K562 (cell line): ENCODE data around the gene ZFYVE19. TPM values are rescaled to one million over a fixed set of nuclear protein-coding genes. Genes with fewer than 3 reads are reported as not detected.

Experiments used
- ATAC-seq: fragments of 200-7000 bp; cut with Tn5 transposase; 3 replicates; pipeline ENCODE4 v1.9.1; 2020; ENCODE audit warnings: moderate library complexity
- BruUV-seq: library from RNA; stranded (reverse); fragments of 400-500 nt; replicated peaks from 2 replicates; lab custom pipeline; 2021; lab: Mats Ljungman, UMichigan
- CTCF ChIA-PET: fragments of 300-600 bp; formaldehyde crosslinking; extraction: SDS; loops from one replicate; lab custom pipeline; 2021; ENCODE audit warnings: low intra/inter-chr PET ratio; lab: Yijun Ruan, JAX
- POLR2A ChIA-PET: fragments of 300-600, 350-650 bp; sonication (Branson Sonifier 250); formaldehyde crosslinking; extraction: SDS; loops from one replicate; lab custom pipeline; 2021; ENCODE audit warnings: antibody characterized with exemption, inconsistent platforms; lab: Yijun Ruan, JAX
- DNase-seq, 4 experiments: peaks; one replicate each; pipeline versions ENCODE4 v3.0.0 to v3.0.0-alpha.2; 2011 to 2018; ENCODE audit warnings: low spot score in 3 of 4, mixed read lengths in 3 of 4; ENCODE audit errors: extremely low read depth in 1 of 4
- FAIRE-seq: peaks from 2 replicates; lab custom pipeline; 2011; peaks lifted over from hg19 to GRCh38; lab: Jason Lieb, UNC
- H2AFZ ChIP-seq: 2 replicates; pipeline ENCODE4 v1.6.0; 2011; ENCODE audit warnings: low read depth, low read length, control low read depth, inconsistent platforms
- H3K27ac ChIP-seq: fragments of 200-600 bp; 3 replicates; pipeline ENCODE4 v1.8.0; 2011; ENCODE audit warnings: low read depth, mild to moderate bottlenecking, control low read depth, inconsistent platforms, low read length, moderate library complexity, mixed read lengths; ENCODE audit errors: extremely low read depth
- H3K27me3 ChIP-seq, 2 experiments: fragments of 300-600 bp in 1 of 2; 2 replicates in 1 of 2; 3 replicates in 1 of 2; pipeline versions ENCODE4 v1.6.0 to v1.8.0; 2011; ENCODE audit warnings: inconsistent platforms in 2 of 2, low read length in 2 of 2, mild to moderate bottlenecking in 1 of 2, mixed read lengths in 1 of 2, moderate library complexity in 1 of 2; ENCODE audit not compliant: control insufficient read depth in 2 of 2, insufficient read depth in 2 of 2
- H3K36me3 ChIP-seq: fragments of 300-600 bp; 3 replicates; pipeline ENCODE4 v1.8.0; 2011; ENCODE audit warnings: mild to moderate bottlenecking, low read length, inconsistent platforms; ENCODE audit not compliant: control insufficient read depth, insufficient read depth
- H3K4me1 ChIP-seq, 2 experiments: fragments of 200-600 bp in 1 of 2; replicated peaks in 1 of 2; 2 replicates in 1 of 2; 3 replicates in 1 of 2; pipeline versions ENCODE4 v1.5.1 to v1.8.0; 2011; ENCODE audit warnings: inconsistent platforms in 2 of 2, low read length in 2 of 2, mild to moderate bottlenecking in 1 of 2, mixed read lengths in 1 of 2, moderate library complexity in 1 of 2; ENCODE audit not compliant: control insufficient read depth in 2 of 2, insufficient read depth in 2 of 2
- H3K4me2 ChIP-seq: 2 replicates; pipeline ENCODE4 v1.6.1; 2011; ENCODE audit warnings: low read length, control low read depth, inconsistent platforms, mixed read lengths; ENCODE audit not compliant: insufficient read depth
- H3K4me3 ChIP-seq: fragments of 200-600 bp; sonication (generic), shearing (Covaris generic); 2 replicates; pipeline ENCODE4 v1.5.1; 2016; ENCODE audit warnings: control low read depth, inconsistent platforms
- H3K79me2 ChIP-seq: fragments of 200-600 bp; 3 replicates; pipeline ENCODE4 v1.8.0; 2011; ENCODE audit warnings: low read length, inconsistent platforms; ENCODE audit not compliant: control insufficient read depth, insufficient read depth
- H3K9ac ChIP-seq, 2 experiments: 2 replicates each; pipeline versions ENCODE4 v1.6.0 to v1.6.1; 2011; ENCODE audit warnings: low read depth in 2 of 2, low read length in 2 of 2, control low read depth in 1 of 2, inconsistent platforms in 1 of 2, mild to moderate bottlenecking in 1 of 2, mixed read lengths in 1 of 2; ENCODE audit not compliant: insufficient read depth in 1 of 2
- H3K9me1 ChIP-seq: one replicate; pipeline ENCODE4 v1.6.0; 2011; ENCODE audit warnings: inconsistent platforms, mild to moderate bottlenecking, low read length, moderate library complexity; ENCODE audit not compliant: control insufficient read depth, insufficient read depth
- H3K9me3 ChIP-seq: replicated peaks from 2 replicates; pipeline ENCODE4 v1.5.1; 2011; ENCODE audit warnings: low read depth, low read length, inconsistent platforms; ENCODE audit not compliant: control insufficient read depth, insufficient read depth
- H4K20me1 ChIP-seq: replicated peaks from 2 replicates; pipeline ENCODE4 v1.6.1; 2011; ENCODE audit warnings: low read length, inconsistent platforms, mixed read lengths; ENCODE audit not compliant: control insufficient read depth, insufficient read depth
- CBX3 ChIP-seq, 2 experiments: IDR thresholded peaks; 1 replicate in 1 of 2; 2 replicates in 1 of 2; pipeline ENCODE4 v1.6.1; 2012; ENCODE audit warnings: inconsistent platforms in 2 of 2, low read length in 2 of 2, borderline replicate concordance in 1 of 2, control low read depth in 1 of 2
- CREM ChIP-seq: IDR thresholded peaks from 2 replicates; pipeline ENCODE4 v1.6.1; 2014; ENCODE audit warnings: antibody characterized with exemption, low read depth
- CTCFL ChIP-seq: IDR thresholded peaks from 2 replicates; pipeline ENCODE4 v1.6.1; 2011; ENCODE audit warnings: borderline replicate concordance, low read depth, mild to moderate bottlenecking, moderate library complexity, low read length; ENCODE audit not compliant: insufficient read depth, poor library complexity, severe bottlenecking
- FIP1L1 ChIP-seq: fragments of 200-400 bp; formaldehyde crosslinking; IDR thresholded peaks from 2 replicates; pipeline ENCODE4 v1.6.1; 2018; ENCODE audit warnings: mild to moderate bottlenecking, low read depth, low read length; ENCODE audit not compliant: poor library complexity, severe bottlenecking
- FOXJ3 ChIP-seq: sonication (generic); formaldehyde crosslinking; IDR thresholded peaks from 2 replicates; pipeline ENCODE4 v1.4.0; 2020; ENCODE audit warnings: mild to moderate bottlenecking, missing genetic modification reagents
- MAFF ChIP-seq: IDR thresholded peaks from 2 replicates; pipeline ENCODE4 v1.6.1; 2012; ENCODE audit warnings: low read length, improper control_type of control experiment
- MLLT1 ChIP-seq, 2 experiments: fragments of 450-650 bp; IDR thresholded peaks; 2 replicates each; pipeline ENCODE4 v1.6.1; 2016
- NCOA6 ChIP-seq: fragments of 450-650 bp; IDR thresholded peaks from 2 replicates; pipeline ENCODE4 v1.6.1; 2017; ENCODE audit warnings: mild to moderate bottlenecking
- PHF8 ChIP-seq: fragments of 200-600 bp; sonication (generic); IDR thresholded peaks from 2 replicates; pipeline ENCODE4 v1.6.1; 2012; ENCODE audit warnings: mixed run types, mild to moderate bottlenecking, inconsistent platforms, low read length, moderate library complexity, borderline replicate concordance
- SMARCC2 ChIP-seq: fragments of 450-650 bp; IDR thresholded peaks from 2 replicates; pipeline ENCODE4 v1.6.1; 2017; ENCODE audit warnings: antibody characterized with exemption, moderate library complexity, mild to moderate bottlenecking, low read depth
- ZNF316 ChIP-seq: fragments of 450-650 bp; IDR thresholded peaks from 2 replicates; pipeline ENCODE4 v1.6.1; 2016
- WGBS: fragments of 100-300 bp; shearing (Covaris generic); methylation state at CpG from one replicate; pipeline ENCODE4 v1.1.6; 2016; ENCODE audit warnings: low coverage, mixed read lengths; ENCODE audit not compliant: insufficient coverage; ENCODE audit errors: missing lambda C conversion rate; 5-methylcytosine and 5-hydroxymethylcytosine counted together
- in situ Hi-C: fragments of 300-500 bp; cut with MboI; formaldehyde crosslinking; loops from 4 replicates; pipeline ENCODE4 v1.15.0; 2018; ENCODE audit warnings: inconsistent platforms, mixed read lengths
- intact Hi-C: fragments of 100-400 bp; cut with micrococcal nuclease; formaldehyde crosslinking; loops from 2 replicates; pipeline ENCODE4 v1.14.2; 2022
- polyA plus RNA-seq, 8 experiments: library from polyadenylated mRNA; depleted of rRNA in 4 of 8; stranded (reverse) in 5 of 8; unstranded in 3 of 8; fragments of >200 nt; fragmentation: Nextera tagmentation in 2 of 8; fragmentation: Illumina TruSeq in 1 of 8; extraction: Ambion mirVana in 2 of 8; extraction: Trizol in 1 of 8; gene quantifications; 2 replicates each; pipeline versions ENCODE4 v1.2.1 to v1.2.3, GENCODE V29; 2011 to 2014; ENCODE audit warnings: inconsistent platforms in 1 of 8, missing spikeins in 1 of 8
- total RNA-seq, 7 experiments: library from RNA; depleted of rRNA in 6 of 7; stranded (reverse); fragments of >200 nt in 6 of 7; fragmentation: Illumina TruSeq in 2 of 7; extraction: Trizol in 2 of 7; gene quantifications; 2 replicates each; pipeline versions ENCODE4 v1.2.1 to v1.2.3, GENCODE V29; 2011 to 2021; ENCODE audit warnings: low replicate concordance in 1 of 7
- TF ChIP-seq, protein P1 (sequence below): fragments of 150-350 bp; conservative IDR thresholded peaks from 2 replicates; pipeline ENCODE4 v1.6.1; 2014; ENCODE audit warnings: low read length

ZFYVE19 gene
- total and polyA plus RNA-seq, 9 of the 15 experiments (the other 6 are each of a cell fraction or from before 2014, with no cell fraction given): 1.5 to 36.8 (median 19.9) TPM

- no TSS peak for BruUV-seq
- Histone ChIP-seq H3K4me2 (no peak overlapping the region), H2AFZ (no peak overlapping the region), H3K27ac (no peak overlapping the region)
- FAIRE-seq: no peak
- POLR2A ChIA-PET: interaction anchor here (0.6 to 2.2 kb wide), 5 partner anchors 9 to 445 kb away, joined by 3 to 9 read pairs (median 3); partner anchors contain the start of gene GCHFR
- WGBS: 79% methylated on average over 8 of the region's 8 CpGs
- intact Hi-C loops: no loop called here
- TF ChIP-seq MAFF (no peak), CREM (no peak), CBX3 (IDR thresholded peaks at IDR 0.05; ENCODE audit: borderline replicate concordance in 1 of 2, low read length in 2 of 2) (no peak), CTCFL (no peak), ZNF316 (no peak), MLLT1 (IDR thresholded peaks at IDR 0.05) (no peak), FIP1L1 (no peak), SMARCC2 (no peak), PHF8 (no peak), FOXJ3 (no peak), NCOA6 (no peak)
- TF ChIP-seq, protein P1, sequence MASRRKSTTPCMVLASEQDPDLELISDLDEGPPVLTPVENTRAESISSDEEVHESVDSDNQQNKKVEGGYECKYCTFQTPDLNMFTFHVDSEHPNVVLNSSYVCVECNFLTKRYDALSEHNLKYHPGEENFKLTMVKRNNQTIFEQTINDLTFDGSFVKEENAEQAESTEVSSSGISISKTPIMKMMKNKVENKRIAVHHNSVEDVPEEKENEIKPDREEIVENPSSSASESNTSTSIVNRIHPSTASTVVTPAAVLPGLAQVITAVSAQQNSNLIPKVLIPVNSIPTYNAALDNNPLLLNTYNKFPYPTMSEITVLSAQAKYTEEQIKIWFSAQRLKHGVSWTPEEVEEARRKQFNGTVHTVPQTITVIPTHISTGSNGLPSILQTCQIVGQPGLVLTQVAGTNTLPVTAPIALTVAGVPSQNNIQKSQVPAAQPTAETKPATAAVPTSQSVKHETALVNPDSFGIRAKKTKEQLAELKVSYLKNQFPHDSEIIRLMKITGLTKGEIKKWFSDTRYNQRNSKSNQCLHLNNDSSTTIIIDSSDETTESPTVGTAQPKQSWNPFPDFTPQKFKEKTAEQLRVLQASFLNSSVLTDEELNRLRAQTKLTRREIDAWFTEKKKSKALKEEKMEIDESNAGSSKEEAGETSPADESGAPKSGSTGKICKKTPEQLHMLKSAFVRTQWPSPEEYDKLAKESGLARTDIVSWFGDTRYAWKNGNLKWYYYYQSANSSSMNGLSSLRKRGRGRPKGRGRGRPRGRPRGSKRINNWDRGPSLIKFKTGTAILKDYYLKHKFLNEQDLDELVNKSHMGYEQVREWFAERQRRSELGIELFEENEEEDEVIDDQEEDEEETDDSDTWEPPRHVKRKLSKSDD: no peak
- TF ChIP-seq, all 486 proteins: peak for 0
- Histone ChIP-seq H3K27me3 (no peaks in the 10 kb centered on the region), H3K36me3 (peaks cover 53% of the 10 kb centered on the region; the same call in 2 of the 3 replicates), H3K79me2 (no peaks in the 10 kb centered on the region), H3K9me3 (no peaks in the 10 kb centered on the region), H3K9ac (no peak overlapping the region), H3K4me3 (no peak overlapping the region), H4K20me1 (no peaks in the 10 kb centered on the region), H3K9me1 (no peaks in the 10 kb centered on the region), H3K4me1 (peaks cover 10 to 26% of the 10 kb centered on the region in 2 experiments; a peak in 4 of 5 replicates)
- no peak for DNase-seq
- in situ Hi-C loops: no loop called here
- ATAC-seq: no peak
- CTCF ChIA-PET: interaction anchor here (0.6 kb wide), 1 partner anchor 184 kb away, joined by 3 read pairs; no protein-coding TSS in a partner anchor
Observed at GRCh38 chr15:40773496-40773895, 33.4 kb upstream of the ZFYVE19 start.
